WTC11 (cell line): ENCODE measurements around the gene IL17RB. TPM values are rescaled to one million over a fixed set of nuclear protein-coding genes. Genes with fewer than 3 reads are reported as not detected.

Experiments
- ATAC-seq: fragments of 200-7000 bp; cut with Tn5 transposase; 2 replicates; pipeline ENCODE4 v1.10.0; 2021; ENCODE audit warnings: mild to moderate bottlenecking, moderate library complexity
- CTCF ChIA-PET: fragments of 300-600 bp; sonication (Branson Sonifier 250); formaldehyde crosslinking; loops from one replicate; lab custom pipeline; 2021; ENCODE audit warnings: antibody characterized with exemption; lab: Charles Lee
- POLR2A ChIA-PET: fragments of 350-600 bp; sonication (Branson Sonifier 250); formaldehyde crosslinking; loops from one replicate; lab custom pipeline; 2021; ENCODE audit warnings: antibody characterized with exemption; lab: Charles Lee
- DNase-seq: peaks from one replicate; pipeline ENCODE4 v3.0.0; 2021; ENCODE audit warnings: low spot score
- H3K27ac Mint-ChIP-seq: 2 replicates; pipeline ENCODE4 v1.8.0; 2021; ENCODE audit warnings: mixed read lengths
- H3K27me3 Mint-ChIP-seq: 2 replicates; pipeline ENCODE4 v1.8.0; 2021; ENCODE audit warnings: low read depth, mild to moderate bottlenecking, moderate library complexity, mixed read lengths
- H3K36me3 Mint-ChIP-seq: 2 replicates; pipeline ENCODE4 v1.8.0; 2021; ENCODE audit warnings: mixed read lengths
- H3K4me1 Mint-ChIP-seq: 2 replicates; pipeline ENCODE4 v1.8.0; 2022; ENCODE audit warnings: mixed read lengths
- H3K4me3 Mint-ChIP-seq: 2 replicates; pipeline ENCODE4 v1.8.0; 2021; ENCODE audit warnings: mild to moderate bottlenecking, moderate library complexity, mixed read lengths
- H3K9me3 Mint-ChIP-seq: 2 replicates; pipeline ENCODE4 v1.8.0; 2021; ENCODE audit warnings: mixed read lengths
- AFF4 ChIP-seq: sonication (generic); formaldehyde crosslinking; IDR thresholded peaks from 2 replicates; pipeline ENCODE4 v1.8.1; 2023; ENCODE audit warnings: mild to moderate bottlenecking, missing genetic modification reagents, borderline replicate concordance
- CBFB ChIP-seq: sonication (generic); formaldehyde crosslinking; IDR thresholded peaks from 2 replicates; pipeline ENCODE4 v1.8.1; 2022; ENCODE audit warnings: mild to moderate bottlenecking, low read depth, missing genetic modification reagents
- CREM ChIP-seq: sonication (generic); formaldehyde crosslinking; IDR thresholded peaks from 2 replicates; pipeline ENCODE4 v1.8.1; 2022; ENCODE audit warnings: mild to moderate bottlenecking, missing genetic modification reagents, moderate library complexity
- ELF4 ChIP-seq: sonication (generic); formaldehyde crosslinking; IDR thresholded peaks from 2 replicates; pipeline ENCODE4 v1.8.1; 2022; ENCODE audit warnings: low read depth, mild to moderate bottlenecking, moderate library complexity, missing genetic modification reagents
- FOXP4 ChIP-seq: sonication (generic); formaldehyde crosslinking; IDR thresholded peaks from 2 replicates; pipeline ENCODE4 v1.8.0; 2022; ENCODE audit warnings: mild to moderate bottlenecking, missing genetic modification reagents
- GABPB1 ChIP-seq: sonication (generic); formaldehyde crosslinking; IDR thresholded peaks from 2 replicates; pipeline ENCODE4 v1.8.1; 2023; ENCODE audit warnings: mild to moderate bottlenecking, missing genetic modification reagents
- KAT7 ChIP-seq: sonication (generic); formaldehyde crosslinking; IDR thresholded peaks from 2 replicates; pipeline ENCODE4 v1.8.1; 2023; ENCODE audit warnings: missing genetic modification reagents, mild to moderate bottlenecking, borderline replicate concordance
- MAX ChIP-seq: sonication (generic); formaldehyde crosslinking; IDR thresholded peaks from 2 replicates; pipeline ENCODE4 v1.8.0; 2022; ENCODE audit warnings: mild to moderate bottlenecking, missing genetic modification reagents
- MLX ChIP-seq: sonication (generic); formaldehyde crosslinking; IDR thresholded peaks from 2 replicates; pipeline ENCODE4 v1.8.1; 2023; ENCODE audit warnings: mild to moderate bottlenecking, missing genetic modification reagents, moderate library complexity
- MYBL2 ChIP-seq: sonication (generic); formaldehyde crosslinking; IDR thresholded peaks from 2 replicates; pipeline ENCODE4 v1.8.1; 2023; ENCODE audit warnings: mild to moderate bottlenecking, moderate library complexity, missing genetic modification reagents
- SP1 ChIP-seq: sonication (generic); formaldehyde crosslinking; conservative IDR thresholded peaks from 2 replicates; pipeline ENCODE4 v1.8.1; 2022; ENCODE audit warnings: missing genetic modification reagents
- TP53 ChIP-seq: sonication (generic); formaldehyde crosslinking; IDR thresholded peaks from 2 replicates; pipeline ENCODE4 v1.8.1; 2023; ENCODE audit warnings: mild to moderate bottlenecking, missing genetic modification reagents
- ZNF423 ChIP-seq: fragments of 250-450 bp; sonication (Bioruptor Pico); IDR thresholded peaks from 2 replicates; pipeline ENCODE4 v2.1.2; 2022; ENCODE audit warnings: mild to moderate bottlenecking, moderate library complexity
- ZNF671 ChIP-seq: fragments of 250-450 bp; sonication (Bioruptor Pico); IDR thresholded peaks from 2 replicates; pipeline ENCODE4 v1.8.0; 2021; ENCODE audit warnings: mild to moderate bottlenecking
- total RNA-seq: library from RNA; stranded (reverse); gene quantifications from 3 replicates; pipeline ENCODE4 v1.2.3, GENCODE V29; 2021
- TF ChIP-seq, protein P1 (sequence below): sonication (generic); formaldehyde crosslinking; conservative IDR thresholded peaks from 2 replicates; pipeline ENCODE4 v1.8.1; 2022; ENCODE audit warnings: mild to moderate bottlenecking, missing genetic modification reagents
- TF ChIP-seq, protein P2 (sequence below): fragments of 250-450 bp; sonication (Bioruptor Pico); IDR thresholded peaks from 2 replicates; pipeline ENCODE4 v1.9.0; 2021; ENCODE audit warnings: mild to moderate bottlenecking
- TF ChIP-seq, protein P3 (sequence below): fragments of 250-450 bp; sonication (Bioruptor Pico); IDR thresholded peaks from 2 replicates; pipeline ENCODE4 v1.9.0; 2021; ENCODE audit warnings: moderate library complexity, mild to moderate bottlenecking, inconsistent platforms, borderline replicate concordance

The IL17RB gene
- total RNA-seq, 1 experiment from 2014 or later = 5.6 TPM

- TF ChIP-seq MYBL2 (CRISPR knock-in tag) (no peak), GABPB1 (no peak), ELF4 (CRISPR knock-in tag) (no peak), SP1 (CRISPR knock-in tag) (no peak), ZNF423 (CRISPR knock-in tag) (no peak), TP53 (CRISPR knock-in tag) (no peak), MAX (CRISPR knock-in tag) (no peak), AFF4 (CRISPR knock-in tag) (no peak), FOXP4 (CRISPR knock-in tag) (no peak), MLX (CRISPR knock-in tag) (no peak), ZNF671 (no peak), KAT7 (no peak), CBFB (CRISPR knock-in tag) (no peak), CREM (CRISPR knock-in tag) (no peak)
- TF ChIP-seq, protein P1, sequence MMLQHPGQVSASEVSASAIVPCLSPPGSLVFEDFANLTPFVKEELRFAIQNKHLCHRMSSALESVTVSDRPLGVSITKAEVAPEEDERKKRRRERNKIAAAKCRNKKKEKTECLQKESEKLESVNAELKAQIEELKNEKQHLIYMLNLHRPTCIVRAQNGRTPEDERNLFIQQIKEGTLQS (CRISPR knock-in tag) = no peak
- TF ChIP-seq, protein P2, sequence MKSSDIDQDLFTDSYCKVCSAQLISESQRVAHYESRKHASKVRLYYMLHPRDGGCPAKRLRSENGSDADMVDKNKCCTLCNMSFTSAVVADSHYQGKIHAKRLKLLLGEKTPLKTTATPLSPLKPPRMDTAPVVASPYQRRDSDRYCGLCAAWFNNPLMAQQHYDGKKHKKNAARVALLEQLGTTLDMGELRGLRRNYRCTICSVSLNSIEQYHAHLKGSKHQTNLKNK = no peak
- TF ChIP-seq, protein P3, sequence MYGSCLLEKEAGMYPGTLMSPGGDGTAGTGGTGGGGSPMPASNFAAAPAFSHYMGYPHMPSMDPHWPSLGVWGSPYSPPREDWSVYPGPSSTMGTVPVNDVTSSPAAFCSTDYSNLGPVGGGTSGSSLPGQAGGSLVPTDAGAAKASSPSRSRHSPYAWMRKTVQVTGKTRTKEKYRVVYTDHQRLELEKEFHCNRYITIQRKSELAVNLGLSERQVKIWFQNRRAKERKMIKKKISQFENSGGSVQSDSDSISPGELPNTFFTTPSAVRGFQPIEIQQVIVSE (CRISPR knock-in tag) = no peak
- POLR2A ChIA-PET = no interaction called here
- no peaks in the 10 kb centered on the region for H3K9me3 Mint-ChIP-seq
- no peak overlapping the region for H3K4me3 Mint-ChIP-seq
- peaks cover 35% of the 10 kb centered on the region for H3K4me1 Mint-ChIP-seq
- H3K36me3 Mint-ChIP-seq = peaks cover 2% of the 10 kb centered on the region; the same call in 1 of the 2 replicates
- H3K27ac Mint-ChIP-seq = 0 out of 2 replicates have a peak overlapping the region, but pooled peaks have one; percentile 33
- ATAC-seq (no peak), DNase-seq (no peak)
- no peaks in the 10 kb centered on the region for H3K27me3 Mint-ChIP-seq
- CTCF ChIA-PET = no interaction called here
Observed at GRCh38 chr3:53841296-53841695, 5.1 kb upstream of the IL17RB start.
